Natural killer cell (primary cell): ENCODE results near the gene VWC2. TPM values are rescaled to one million over a fixed set of nuclear protein-coding genes. Genes with fewer than 3 reads are reported as not detected.

Experiments used
- ATAC-seq, 3 donors: fragments of 150-1000 bp in 2 of 3; fragments of 200-7000 bp in 1 of 3; cut with Tn5 transposase; 1 replicate in 1 of 3; 2 replicates in 2 of 3; pipeline ENCODE4 v1.10.0; 2021; ENCODE audit warnings: mild to moderate bottlenecking in 2 of 3, moderate library complexity in 2 of 3
- DNase-seq, 2 donors: peaks; one replicate each; pipeline versions ENCODE4 v3.0.0 to v3.0.0-alpha.2; 2013 to 2021; ENCODE audit warnings: mixed read lengths in 1 of 2
- H3K27ac ChIP-seq: one replicate; pipeline ENCODE4 v1.5.1; 2013; ENCODE audit warnings: mild to moderate bottlenecking, low read length
- H3K27me3 ChIP-seq: one replicate; pipeline ENCODE4 v1.6.1; 2013; ENCODE audit warnings: low read length; ENCODE audit not compliant: control insufficient read depth, insufficient read depth
- H3K36me3 ChIP-seq: one replicate; pipeline ENCODE4 v1.6.1; 2013; ENCODE audit warnings: low read length; ENCODE audit not compliant: control insufficient read depth, insufficient read depth
- H3K4me1 ChIP-seq: one replicate; pipeline ENCODE4 v1.6.1; 2013; ENCODE audit warnings: low read length; ENCODE audit not compliant: control insufficient read depth, insufficient read depth
- H3K4me3 ChIP-seq: one replicate; pipeline ENCODE4 v1.5.1; 2013; ENCODE audit warnings: low read length
- H3K9me3 ChIP-seq: one replicate; pipeline ENCODE4 v1.6.1; 2013; ENCODE audit warnings: low read length; ENCODE audit not compliant: control insufficient read depth, insufficient read depth
- H3K27ac Mint-ChIP-seq, 2 donors: one replicate each; pipeline ENCODE4 v1.8.0; 2022; ENCODE audit warnings: mild to moderate bottlenecking in 2 of 2, mixed read lengths in 2 of 2, moderate library complexity in 1 of 2
- H3K27me3 Mint-ChIP-seq, 2 donors: one replicate each; pipeline ENCODE4 v1.8.0; 2022; ENCODE audit warnings: low read depth in 2 of 2, mixed read lengths in 2 of 2
- H3K36me3 Mint-ChIP-seq: one replicate; pipeline ENCODE4 v1.8.0; 2022; ENCODE audit warnings: mixed read lengths
- H3K4me1 Mint-ChIP-seq, 2 donors: one replicate each; pipeline ENCODE4 v1.8.0; 2022; ENCODE audit warnings: mixed read lengths in 2 of 2
- H3K4me3 Mint-ChIP-seq: one replicate; pipeline ENCODE4 v1.8.0; 2022; ENCODE audit warnings: mild to moderate bottlenecking, moderate library complexity, mixed read lengths
- H3K9me3 Mint-ChIP-seq, 2 donors: one replicate each; pipeline ENCODE4 v1.8.0; 2022; ENCODE audit warnings: mixed read lengths in 2 of 2
- CTCF ChIP-seq: fragments of 200-600 bp; IDR thresholded peaks from one replicate; pipeline ENCODE4 v1.8.0; 2022; ENCODE audit warnings: antibody characterized with exemption
- WGBS: methylation state at CpG from one replicate; pipeline ENCODE4 v1.1.7; 2013; ENCODE audit warnings: missing lambda C conversion rate; ENCODE audit not compliant: insufficient coverage; 5-methylcytosine and 5-hydroxymethylcytosine counted together
- intact Hi-C: fragments of 100-400 bp; cut with micrococcal nuclease; formaldehyde crosslinking; loops from one replicate; pipeline ENCODE4 v1.14.2; 2022
- total RNA-seq, 4 donors: library from RNA; stranded (reverse); fragments of 120-200 nt in 1 of 4; gene quantifications; one replicate each; pipeline versions ENCODE4 v1.2.3 to v1.2.4, GENCODE V29; 2013 to 2022

VWC2 gene
- total RNA-seq, 3 donors from 2014 or later (not counting 1 experiment from before 2014, with no cell fraction given): not detected

DNA sequence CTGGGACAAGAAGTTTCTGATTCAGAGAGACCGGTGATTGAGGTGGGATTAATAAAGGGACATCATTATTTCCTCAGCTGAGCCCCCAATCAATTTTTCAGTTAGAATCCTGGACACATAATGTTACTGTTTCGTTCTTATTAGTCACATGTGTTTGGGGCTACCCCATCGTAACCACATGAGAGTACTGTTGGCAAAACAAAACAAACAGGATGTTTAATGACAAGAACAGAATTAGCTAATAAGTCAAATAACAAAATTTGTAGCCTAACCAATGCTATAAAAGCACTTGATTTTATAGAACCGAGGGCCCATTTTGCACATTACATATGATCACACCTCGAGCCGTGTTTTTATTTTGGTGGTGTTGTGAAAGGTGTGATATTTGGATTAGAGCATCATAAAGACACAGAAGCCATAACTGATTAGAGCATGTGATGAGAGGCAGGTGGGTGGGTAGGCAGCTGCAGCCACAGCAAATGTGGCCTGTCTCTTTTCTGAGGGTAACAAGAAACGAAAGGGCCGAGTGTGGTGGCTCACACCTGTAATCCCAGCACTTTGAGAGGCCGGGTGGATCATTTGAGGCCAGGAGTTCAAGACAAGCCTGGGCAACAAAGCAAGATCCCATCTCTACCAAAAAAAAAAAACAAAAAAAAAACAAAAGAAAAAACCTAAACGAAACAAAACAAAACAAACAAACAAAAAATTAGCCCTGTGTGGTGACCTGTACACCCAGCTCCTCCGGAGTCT lies 1.8 kb upstream of the VWC2 start:
- no peak for TF ChIP-seq CTCF
- Histone ChIP-seq H3K9me3 (no peaks in the 10 kb centered on the region), H3K27ac (no peak overlapping the region), H3K4me1 (no peaks in the 10 kb centered on the region), H3K36me3 (no peaks in the 10 kb centered on the region), H3K4me3 (no peak overlapping the region), H3K27me3 (peaks cover 11% of the 10 kb centered on the region)
- 81% methylated on average over 11 of the region's 11 CpGs for WGBS
- ATAC-seq (no peak), DNase-seq (no peak)
- Mint-ChIP-seq H3K36me3 (peaks cover 8% of the 10 kb centered on the region), H3K4me3 (no peak overlapping the region), H3K27ac (no peak overlapping the region), H3K4me1 (peaks cover 4% of the 10 kb centered on the region in 2 donors), H3K27me3 (peaks cover 24 to 31% of the 10 kb centered on the region in 2 donors), H3K9me3 (peaks cover 0 to 4% of the 10 kb centered on the region in 2 donors)
- intact Hi-C loops: no loop called here

DNA sequence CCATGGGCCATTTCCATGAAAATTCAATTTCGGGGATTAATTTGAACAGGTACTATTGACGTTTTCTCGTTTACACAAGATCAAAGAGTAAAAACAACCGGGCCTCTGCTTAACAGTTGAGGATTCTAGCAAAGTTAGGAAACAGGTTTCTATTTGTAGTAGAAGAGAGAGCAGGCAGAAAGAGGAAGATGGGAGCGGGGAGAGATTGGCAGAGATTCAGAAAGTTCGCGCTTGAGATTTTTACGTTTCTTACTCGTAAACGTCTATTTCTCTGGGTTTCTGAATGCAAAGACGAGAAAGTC lies 571 bp upstream of the VWC2 start:
- H3K27me3 Mint-ChIP-seq: peaks cover 33 to 35% of the 10 kb centered on the region in 2 donors
- no peak overlapping the region for H3K27ac ChIP-seq
- no peak overlapping the region for H3K4me3 Mint-ChIP-seq
- H3K36me3 Mint-ChIP-seq: peaks cover 8% of the 10 kb centered on the region
- no peak overlapping the region for H3K4me3 ChIP-seq
- H3K4me1 Mint-ChIP-seq: peaks cover 4% of the 10 kb centered on the region in 2 donors
- H3K9me3 ChIP-seq: no peaks in the 10 kb centered on the region
- TF ChIP-seq CTCF: no peak
- no peak overlapping the region for H3K27ac Mint-ChIP-seq
- DNase-seq (no peak), ATAC-seq (no peak)
- no peaks in the 10 kb centered on the region for H3K36me3 ChIP-seq
- intact Hi-C loops: no loop called here
- 7% methylated on average over 11 of the region's 11 CpGs for WGBS
- no peaks in the 10 kb centered on the region for H3K4me1 ChIP-seq
- H3K9me3 Mint-ChIP-seq: peaks cover 0 to 4% of the 10 kb centered on the region in 2 donors
- peaks cover 16% of the 10 kb centered on the region for H3K27me3 ChIP-seq

DNA sequence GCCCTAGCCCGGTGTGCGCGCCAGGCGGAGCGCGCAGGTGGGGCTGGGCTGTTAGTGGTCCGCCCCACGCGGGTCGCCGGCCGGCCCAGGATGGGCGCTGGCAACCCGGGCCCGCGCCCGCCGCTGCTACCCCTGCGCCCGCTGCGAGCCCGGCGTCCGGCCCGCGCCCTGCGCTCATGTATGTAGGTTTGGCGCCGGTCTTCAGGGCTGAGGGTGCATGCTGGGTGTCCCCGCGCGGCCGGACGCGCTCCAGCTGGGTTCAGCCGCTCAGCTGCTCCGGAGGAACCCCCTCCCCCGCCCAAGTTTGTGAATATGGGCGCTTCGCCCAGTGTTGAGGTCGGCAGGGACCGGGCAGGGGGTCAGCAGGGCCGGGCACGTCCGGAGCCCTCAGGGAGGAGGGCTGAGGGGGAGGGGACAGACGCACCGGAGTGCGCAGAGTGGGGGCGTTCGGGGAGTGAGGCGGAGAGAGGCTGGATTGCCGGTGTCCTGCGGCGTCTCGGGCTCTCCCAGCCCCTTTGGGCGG lies 559 bp downstream of the VWC2 start:
- 5% methylated on average over 56 of the region's 56 CpGs for WGBS
- Histone ChIP-seq H3K27me3 (peaks cover 16% of the 10 kb centered on the region), H3K27ac (no peak overlapping the region), H3K4me3 (no peak overlapping the region), H3K9me3 (no peaks in the 10 kb centered on the region), H3K4me1 (no peaks in the 10 kb centered on the region), H3K36me3 (no peaks in the 10 kb centered on the region)
- Mint-ChIP-seq H3K4me1 (peaks cover 4% of the 10 kb centered on the region in 2 donors), H3K27ac (no peak overlapping the region), H3K4me3 (no peak overlapping the region), H3K9me3 (peaks cover 2 to 4% of the 10 kb centered on the region in 2 donors), H3K27me3 (peaks cover 40 to 46% of the 10 kb centered on the region in 2 donors), H3K36me3 (peaks cover 8% of the 10 kb centered on the region)
- no peak for TF ChIP-seq CTCF
- no peak for ATAC-seq
- intact Hi-C loops: no loop called here
- no peak for DNase-seq
